Nucleus accumbens (tissue), 56 donors: ENCODE data around the gene PP2D1.
"Not testable (repeated sequence)": the region's sequence is repeated elsewhere in the genome, so short reads cannot be mapped to it uniquely, and the experiment has no call there.

ENCODE experiments used
- DNase-seq, 56 donors: peaks; one replicate each; lab custom pipeline; 2025; lab: John Stamatoyannopoulos, UW

PP2D1 gene

GRCh38 chr3:20012164-20012563, at the start of gene PP2D1:
PP2D1 (minus strand) TSS chr3:20012264; CDS start chr3:20012072, 192 bp downstream.
- no peak for DNase-seq

DNA sequence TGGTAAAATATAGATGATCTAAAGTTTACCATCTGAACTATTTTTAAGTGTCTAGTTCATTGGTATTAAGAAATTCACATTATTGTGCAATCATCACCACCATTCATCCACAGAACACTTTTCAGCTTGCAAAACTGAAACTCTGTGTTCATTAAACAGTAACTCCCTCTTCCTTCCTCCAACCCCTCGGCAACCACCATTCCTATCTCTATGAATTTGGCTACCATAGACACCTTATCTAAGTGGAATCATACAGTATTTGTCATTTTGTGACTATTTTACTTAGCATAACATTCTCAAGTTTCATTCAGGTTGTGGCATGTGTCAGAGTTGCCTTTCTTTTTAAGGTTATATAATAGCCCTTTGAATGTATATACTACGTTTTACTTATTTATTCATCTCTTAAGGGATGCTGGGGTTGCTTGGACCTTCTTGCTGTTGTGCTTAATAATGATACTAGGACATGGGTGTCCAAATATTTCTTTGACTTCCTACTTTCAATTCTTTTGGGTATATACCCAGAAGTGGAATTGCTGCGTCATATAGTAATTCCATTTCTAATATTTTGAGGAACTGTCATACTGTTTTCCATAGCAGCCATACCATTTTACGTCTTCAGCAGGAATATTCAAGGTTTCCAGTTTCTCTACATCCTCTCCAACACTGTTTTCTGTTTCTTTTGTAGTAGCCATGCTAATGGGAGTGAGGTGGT, 49.1 kb upstream of the PP2D1 start:
- DNase-seq: no peak

DNA sequence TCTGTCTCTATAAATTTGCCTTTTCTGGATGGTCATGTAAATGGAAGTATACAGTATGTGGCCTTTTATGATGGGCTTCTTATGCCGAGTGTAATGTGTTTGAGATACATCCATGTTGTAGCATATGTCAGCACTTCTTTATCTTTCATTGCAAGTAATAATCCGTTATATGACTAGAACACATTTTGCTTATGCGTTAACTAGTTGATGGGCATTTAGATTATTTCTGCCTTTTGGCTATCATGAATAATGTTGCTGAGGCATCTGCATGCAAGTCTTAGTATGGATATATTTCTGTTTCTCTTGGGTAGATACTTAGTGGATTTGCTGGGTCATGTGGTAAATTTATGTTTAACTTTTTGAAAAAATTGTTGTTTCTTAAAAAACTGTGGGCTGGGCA, 47.9 kb upstream of the PP2D1 start:
- no peak for DNase-seq

GRCh38 chr3:20057612-20058180, 45.6 kb upstream of the PP2D1 start:
- DNase-seq: peak in 7 of 56 donors; percentile 7 to 44 (median 24)

- peak in 1 of 56 donors; percentile 28 for DNase-seq
Observed at GRCh38 chr3:20056725-20057611, 44.9 kb upstream of the PP2D1 start.

- no peak for DNase-seq
Observed at GRCh38 chr3:20055842-20056241, 43.8 kb upstream of the PP2D1 start.

- peak in 2 of 56 donors; percentile 11 to 33 for DNase-seq
Observed at GRCh38 chr3:20055020-20055775, 43.1 kb upstream of the PP2D1 start.

DNA sequence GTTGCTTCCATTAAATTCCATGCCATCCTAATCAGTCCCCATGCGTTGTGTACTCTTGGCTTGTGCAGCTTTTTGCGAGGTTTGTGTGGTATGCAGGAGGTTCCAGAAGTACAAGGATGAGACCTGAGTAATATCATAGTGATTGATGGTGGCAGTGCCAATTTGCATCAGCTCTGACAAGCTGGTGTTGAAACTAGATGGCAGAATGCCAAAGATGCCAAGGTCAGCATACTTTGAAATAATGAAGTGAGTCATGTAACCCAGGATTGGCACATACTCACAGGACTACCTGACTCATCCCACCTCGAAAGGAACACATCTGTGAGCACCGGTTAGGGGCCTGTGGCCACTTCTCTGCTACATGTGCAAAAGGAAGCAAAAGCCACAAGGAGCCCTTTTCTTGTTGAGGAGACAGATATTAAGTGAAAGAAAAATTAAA, 42.5 kb upstream of the PP2D1 start:
- peak in 5 of 56 donors; percentile 26 to 46 (median 33) for DNase-seq

- DNase-seq: no peak
Observed at GRCh38 chr3:20052851-20053250, 40.8 kb upstream of the PP2D1 start.

GRCh38 chr3:20051123-20051806, 39.2 kb upstream of the PP2D1 start:
- no peak for DNase-seq

- DNase-seq: peak in 1 of 56 donors; percentile 11
Observed at GRCh38 chr3:20047976-20048883, 36.2 kb upstream of the PP2D1 start.

DNA sequence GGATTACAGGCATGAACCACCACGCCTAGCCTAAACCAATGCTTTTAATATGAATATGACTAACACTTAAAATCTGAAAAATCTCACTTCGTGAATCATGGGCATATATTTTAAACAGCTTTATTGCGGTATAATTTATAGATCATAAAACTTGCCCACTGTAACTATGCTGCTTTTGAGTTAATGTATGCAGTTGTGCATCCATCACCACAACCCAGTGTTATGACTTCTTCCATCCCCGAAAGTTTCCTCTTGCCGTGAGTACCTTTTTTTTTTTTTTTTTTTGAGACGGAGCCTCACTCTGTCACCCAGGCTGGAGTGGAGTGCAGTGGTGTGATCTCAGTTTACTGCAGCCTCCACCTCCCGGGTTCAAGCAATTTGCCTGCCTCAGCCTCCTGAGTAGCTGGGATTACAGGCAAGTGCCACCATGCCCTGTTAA, 35.3 kb upstream of the PP2D1 start:
- DNase-seq: no peak

GRCh38 chr3:20046556-20046955, 34.5 kb upstream of the PP2D1 start:
- DNase-seq: no peak

- DNase-seq: not testable (repeated sequence)
Observed at GRCh38 chr3:20045141-20045540, 33.1 kb upstream of the PP2D1 start.

DNA sequence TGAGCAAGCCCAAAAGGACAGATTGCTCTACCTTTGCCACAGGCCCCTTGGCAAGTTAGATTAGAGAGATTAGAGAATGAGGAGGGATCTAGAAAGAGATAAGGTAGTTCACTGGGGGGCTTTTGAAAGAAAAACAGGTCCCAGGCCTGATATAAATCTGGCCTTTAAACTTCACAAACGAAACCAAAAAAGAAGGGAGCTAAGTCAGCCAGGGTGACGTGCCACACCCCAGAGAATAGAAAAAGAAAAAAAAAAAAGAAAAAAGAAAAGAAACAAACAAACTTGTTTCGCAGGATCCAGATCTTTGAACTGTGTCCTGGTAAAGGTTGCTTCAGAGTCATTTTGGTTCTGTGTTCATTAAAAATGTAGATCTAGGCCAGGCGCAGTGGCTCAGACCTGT, 31.8 kb upstream of the PP2D1 start:
- no peak for DNase-seq

- peak in 41 of 56 donors; percentile 7 to 78 (median 42) for DNase-seq
Observed at GRCh38 chr3:20043396-20043795, 31.3 kb upstream of the PP2D1 start.

GRCh38 chr3:20042331-20042730, 30.3 kb upstream of the PP2D1 start:
- DNase-seq: no peak

- peak; percentile 11 to 96 (median 89) for DNase-seq
Observed at GRCh38 chr3:20041197-20041780, 29.2 kb upstream of the PP2D1 start.
